HUDEP-2 (cell line): ENCODE data around the gene GPD2.
A peak's percentile ranks its signal among the peaks of the same experiment; 100 is the strongest.

ENCODE experiments used
- DNase-seq, 76 experiments: peaks; one replicate each; lab custom pipeline; 2025; ENCODE audit not compliant: unreplicated experiment in 76 of 76; lab: John Stamatoyannopoulos, UW

GPD2 gene

DNA sequence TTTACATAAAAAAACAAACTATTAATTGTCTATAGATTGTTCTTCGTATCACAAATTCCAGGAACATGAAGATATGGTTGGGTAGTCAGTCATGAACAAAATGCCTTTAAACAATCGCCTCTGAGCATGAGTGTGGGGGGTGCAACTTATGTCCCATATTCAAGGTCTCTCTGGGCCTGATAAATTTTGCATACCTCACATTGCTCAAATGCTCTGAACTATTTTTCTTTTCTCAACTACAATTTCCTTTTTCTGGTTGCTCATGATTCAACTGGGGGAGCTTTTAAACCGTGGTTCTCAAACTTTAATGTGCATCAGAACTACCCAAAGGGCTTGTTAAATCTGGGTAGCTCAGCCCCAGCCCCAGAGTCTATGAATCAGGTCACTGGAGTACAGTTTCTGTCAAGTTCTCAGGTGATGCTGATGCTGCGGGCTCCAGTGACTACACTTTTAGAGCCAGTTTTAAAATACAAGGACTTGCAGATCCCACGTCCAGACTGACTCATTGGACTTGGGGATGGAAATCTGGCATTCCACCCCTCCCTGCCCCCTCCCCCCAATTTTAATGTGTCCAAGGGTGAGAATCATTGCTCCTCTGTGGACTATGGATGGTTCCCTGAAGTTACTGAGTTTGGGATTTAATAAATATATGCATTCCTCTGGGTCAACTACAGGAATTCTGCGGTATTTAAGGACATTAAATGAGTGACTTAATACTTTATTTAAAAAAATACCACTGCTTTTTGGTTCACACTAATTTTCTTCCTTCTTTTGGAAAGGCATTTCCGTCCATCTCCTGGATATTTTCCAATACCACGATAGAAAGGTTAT lies 1.5 kb upstream of the GPD2 start:
- no peak for DNase-seq

DNA sequence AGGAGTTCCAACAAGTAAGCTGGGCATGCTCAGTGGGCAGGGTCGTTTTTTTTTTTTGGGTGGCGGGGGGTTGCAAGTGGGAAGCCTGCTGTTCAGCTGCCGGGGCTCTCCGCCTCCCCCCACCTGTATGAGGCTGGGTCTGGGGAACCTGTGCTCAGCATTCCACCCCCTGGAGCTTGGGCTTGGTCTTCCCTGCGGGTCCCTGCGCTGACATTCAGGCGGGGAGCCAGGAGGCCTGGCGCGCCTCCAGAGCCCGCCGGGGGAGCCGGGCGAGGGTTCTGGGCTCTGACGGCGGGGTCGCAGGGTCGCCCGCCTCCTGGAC lies 822 bp upstream of the GPD2 start:
- peak in 3 of 76 experiments; percentile 31 to 61 (median 50) for DNase-seq

DNA sequence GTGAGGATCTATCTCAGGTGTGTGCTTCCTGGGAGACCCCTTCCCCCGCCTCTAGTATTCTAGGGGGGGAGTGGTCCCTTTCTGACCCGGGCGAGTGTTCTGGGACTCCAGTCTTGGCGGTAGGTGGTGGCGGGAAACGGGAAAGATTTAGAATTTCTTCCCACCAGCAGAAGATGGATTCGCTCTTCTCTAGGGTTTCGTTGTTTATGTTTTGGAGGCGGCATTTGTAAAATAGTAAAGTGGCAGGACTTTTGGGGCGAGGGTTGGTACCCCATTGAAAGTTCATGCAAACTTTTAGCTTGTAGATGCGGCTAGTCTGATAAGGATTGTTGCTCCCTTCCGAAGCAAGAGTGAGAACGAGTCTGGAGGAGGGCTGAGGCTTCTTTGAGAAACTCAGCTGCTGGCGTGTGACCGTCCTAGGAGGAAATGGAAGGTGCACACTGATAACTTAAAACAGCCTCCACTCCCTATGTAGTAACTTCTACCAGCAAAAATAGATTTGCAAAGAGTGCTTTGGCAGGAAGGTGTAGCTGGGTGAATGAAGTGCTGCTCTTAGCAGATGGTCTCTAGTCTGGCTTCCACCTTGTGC lies 412 bp downstream of the GPD2 start:
- peak in 49 of 76 experiments; percentile 4 to 63 (median 27) for DNase-seq

DNA sequence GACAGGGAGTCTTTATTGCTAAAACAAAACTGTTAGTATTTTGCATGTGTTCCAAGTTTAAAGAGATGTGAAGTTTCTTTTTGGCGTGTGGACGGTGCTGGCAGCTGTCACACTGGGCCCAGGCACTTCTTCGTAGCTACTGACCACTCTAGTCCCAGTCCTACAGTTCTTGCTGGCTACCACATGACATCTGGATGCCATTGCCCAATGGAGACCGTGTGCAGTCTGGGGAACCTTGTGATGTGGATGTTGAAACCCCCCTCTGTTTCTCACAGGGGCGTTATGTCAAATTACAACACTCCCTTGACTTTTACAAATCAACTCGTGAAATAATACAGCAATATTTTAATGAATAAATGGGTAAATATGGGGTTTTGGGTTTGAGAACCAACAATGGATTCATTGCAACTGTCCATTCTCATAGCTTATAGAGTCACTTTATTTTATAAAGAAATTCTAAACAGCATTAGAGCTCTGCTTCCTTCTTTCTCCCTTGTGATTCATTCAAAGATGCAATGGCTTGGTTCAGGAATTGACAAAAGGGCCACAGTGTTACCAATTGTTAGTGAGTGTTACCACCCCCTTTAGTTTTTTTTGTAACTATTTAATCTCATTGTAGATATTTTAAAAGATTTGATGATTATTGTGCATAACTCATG lies 1.2 kb downstream of the GPD2 start:
- DNase-seq, result peak in 3 of 76 experiments; percentile 5 to 20 (median 6)

DNA sequence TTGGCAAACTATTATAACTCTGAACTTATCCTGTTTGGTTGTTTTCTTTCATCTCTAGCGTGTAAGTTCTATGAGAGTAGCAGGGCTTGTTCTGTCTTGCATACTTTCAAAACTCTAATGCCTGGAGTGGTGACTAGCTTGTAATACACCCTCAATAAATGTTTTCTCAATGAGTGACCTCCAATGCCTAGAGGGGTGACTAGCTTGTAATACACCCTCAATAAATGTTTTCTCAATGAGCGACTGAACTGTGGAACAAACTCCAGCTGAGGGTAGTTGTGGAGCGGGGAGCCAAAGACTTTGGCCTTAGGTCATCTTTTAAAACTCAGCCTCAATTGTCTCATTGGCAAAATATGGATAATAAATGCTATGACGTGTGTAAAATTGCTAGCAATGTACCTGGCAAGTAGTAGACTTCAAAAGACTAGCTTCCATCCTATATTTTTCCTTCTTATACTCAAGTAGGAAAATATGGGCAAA lies 1.8 kb downstream of the GPD2 start:
- no peak for DNase-seq

DNA sequence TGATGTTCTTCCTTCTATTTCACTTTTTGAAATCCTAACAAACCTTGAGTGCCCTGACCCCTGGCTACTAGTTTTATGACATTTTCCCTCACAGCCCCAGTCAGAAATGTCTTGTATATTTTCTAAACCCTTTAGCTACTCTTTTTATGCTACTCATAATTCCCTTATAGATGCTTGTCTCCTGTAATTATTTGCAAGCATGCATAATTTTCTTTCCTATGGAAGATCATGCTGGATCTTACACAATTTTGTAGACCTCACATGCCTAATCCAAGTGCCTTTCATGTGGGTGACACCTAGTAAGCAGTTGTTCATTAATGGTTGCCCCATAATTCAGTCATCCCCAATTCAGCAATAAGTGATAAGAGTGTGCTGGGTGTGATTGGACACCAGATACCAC lies 6.9 kb downstream of the GPD2 start:
- DNase-seq, result no peak

DNA sequence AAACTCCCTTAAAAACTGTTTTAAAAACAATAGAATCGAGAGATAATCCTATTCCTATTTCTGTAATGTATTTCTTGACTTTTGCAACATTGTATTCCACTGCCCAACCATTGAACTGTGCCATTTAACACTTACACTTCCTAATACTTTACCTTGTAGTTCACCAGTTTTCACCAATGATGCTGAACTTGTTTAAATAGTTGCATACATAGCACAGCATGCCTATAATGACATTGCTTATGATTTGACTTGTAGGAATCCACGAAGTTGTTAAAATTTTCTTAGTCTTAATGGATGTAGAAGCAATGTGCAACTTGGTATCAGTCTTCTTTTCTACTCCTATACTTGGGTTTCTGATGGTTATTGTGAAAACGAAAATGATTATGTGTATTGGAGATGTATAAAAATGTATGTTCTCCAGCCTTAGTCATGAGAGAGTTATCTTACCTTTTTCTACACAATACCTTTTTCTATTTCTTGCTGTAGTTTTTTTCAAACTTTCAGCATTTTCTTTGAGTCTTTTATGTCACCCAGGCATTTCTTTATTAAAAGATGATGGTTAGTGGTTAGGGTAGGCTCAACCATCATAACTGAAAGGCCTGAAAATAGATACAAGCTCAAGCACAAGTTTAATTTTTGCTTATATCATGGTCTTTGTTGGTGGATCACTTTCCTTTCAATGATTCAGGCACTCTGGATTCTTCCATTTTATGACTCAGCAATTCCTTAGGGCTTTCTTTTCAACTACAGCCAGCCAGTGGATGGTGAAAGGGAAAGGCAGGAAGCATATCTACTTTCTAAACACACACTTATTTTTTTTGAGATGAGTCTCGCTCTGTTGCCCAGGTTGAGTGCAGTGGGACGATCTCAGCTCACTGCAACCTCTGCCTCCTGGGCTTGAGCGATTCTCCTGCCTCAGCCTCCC lies 9.4 kb downstream of the GPD2 start:
- no peak for DNase-seq

DNA sequence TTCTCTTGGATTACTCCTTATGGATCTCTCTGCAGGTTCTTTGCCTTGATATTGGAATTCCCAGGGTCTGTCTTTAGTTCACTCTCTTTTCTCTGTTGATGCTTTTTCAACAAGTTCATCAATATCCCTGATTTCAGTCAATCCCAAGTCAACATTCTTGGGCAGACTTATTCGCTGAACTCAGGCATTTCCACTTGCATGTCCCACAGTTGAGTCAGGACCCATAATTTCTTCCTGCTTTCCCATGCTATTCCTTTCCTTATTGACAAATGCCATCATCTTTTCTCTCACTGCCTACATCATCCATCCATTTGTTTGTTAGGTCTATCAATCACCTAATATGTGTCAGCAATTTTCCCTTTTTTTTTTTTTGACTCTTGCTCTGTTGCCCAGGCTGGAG lies 11.6 kb downstream of the GPD2 start:
- no peak for DNase-seq

DNA sequence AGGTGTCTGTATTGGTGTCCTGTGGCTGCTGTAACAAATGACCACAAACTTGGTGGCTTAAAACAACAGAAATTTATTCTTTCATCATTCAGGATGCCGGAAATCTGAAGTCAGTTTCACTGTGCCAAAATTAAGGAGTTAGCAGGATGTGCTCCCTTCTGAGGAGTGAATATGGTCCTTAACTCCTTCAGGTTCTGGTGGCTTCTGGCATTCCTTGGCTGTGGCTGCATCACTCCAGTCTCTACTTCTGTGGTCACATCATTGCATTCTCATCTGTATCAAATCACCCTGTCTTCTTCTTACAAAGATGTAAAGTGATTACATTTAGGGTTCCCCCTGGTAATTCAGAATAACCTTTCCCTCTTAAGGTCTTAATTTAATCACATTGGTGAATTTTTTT lies 12.6 kb downstream of the GPD2 start:
- no peak for DNase-seq

DNA sequence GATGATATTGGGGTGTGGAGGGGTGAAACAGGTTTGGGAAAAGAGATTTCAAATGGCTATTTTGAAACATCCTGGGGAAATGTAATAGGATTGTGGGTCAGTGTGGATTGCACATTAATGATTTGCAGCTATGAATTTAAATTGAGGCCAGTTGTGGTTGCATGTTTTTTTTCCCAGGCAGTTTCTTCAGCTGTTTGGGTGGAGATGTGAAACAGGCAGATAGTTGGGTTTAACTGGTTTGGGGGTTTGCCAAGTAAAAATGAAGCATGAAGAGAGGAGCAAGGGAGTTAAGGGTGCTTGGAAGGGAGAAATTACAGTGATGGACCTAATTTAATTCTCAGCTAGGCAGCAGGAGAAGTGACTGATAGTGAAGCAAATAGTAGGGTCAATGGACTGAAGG lies 16.8 kb downstream of the GPD2 start:
- peak in 17 of 76 experiments; percentile 7 to 46 (median 20) for DNase-seq

DNA sequence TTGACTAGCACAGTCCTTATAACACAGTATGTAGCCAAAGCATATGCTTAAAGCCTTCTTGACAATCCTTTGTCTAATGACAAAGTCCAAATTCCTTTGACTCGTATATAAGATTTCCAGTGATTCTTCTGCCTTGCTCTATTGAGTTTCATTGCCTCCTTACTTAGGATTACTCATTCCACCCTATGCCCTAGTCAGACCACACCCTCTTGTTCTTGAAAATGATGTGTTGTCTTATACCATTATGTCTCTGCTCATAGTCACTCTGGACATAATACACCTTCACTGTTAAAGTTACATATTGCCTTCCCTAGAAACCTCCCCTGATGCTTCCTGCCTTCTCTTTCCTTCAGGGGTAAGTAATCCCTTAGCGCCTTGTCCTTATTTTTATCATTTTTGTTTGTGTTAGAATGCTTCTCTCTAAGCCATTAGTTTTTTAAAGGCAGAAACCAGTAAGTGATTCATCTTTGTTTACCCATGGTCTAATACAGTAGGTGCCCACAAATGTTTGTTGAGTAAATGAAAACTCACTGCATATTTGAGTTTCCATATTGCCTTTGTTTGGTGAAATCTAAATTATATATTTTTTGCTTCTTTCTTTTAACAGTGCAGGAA lies 19.3 kb downstream of the GPD2 start:
- no peak for DNase-seq

DNA sequence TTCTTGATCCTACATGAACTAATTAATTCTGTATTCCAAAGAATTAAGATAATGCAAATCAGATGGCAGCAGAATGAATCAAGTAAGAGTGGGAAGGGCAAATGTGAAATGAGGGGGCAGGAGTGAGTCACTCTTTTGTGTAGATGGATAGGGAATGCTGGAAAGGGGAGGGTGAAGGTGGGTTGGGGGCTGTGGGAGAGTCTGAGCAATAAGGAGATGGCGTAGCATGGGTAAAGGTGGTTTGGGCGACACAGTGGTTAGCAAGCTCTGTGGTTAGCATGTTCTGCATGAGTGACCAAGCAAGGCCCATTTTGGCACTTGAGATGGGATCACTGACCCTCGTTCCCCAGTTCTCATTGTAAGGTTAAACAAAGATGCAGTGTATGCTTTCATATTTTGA lies 20.4 kb downstream of the GPD2 start:
- DNase-seq, result no peak

DNA sequence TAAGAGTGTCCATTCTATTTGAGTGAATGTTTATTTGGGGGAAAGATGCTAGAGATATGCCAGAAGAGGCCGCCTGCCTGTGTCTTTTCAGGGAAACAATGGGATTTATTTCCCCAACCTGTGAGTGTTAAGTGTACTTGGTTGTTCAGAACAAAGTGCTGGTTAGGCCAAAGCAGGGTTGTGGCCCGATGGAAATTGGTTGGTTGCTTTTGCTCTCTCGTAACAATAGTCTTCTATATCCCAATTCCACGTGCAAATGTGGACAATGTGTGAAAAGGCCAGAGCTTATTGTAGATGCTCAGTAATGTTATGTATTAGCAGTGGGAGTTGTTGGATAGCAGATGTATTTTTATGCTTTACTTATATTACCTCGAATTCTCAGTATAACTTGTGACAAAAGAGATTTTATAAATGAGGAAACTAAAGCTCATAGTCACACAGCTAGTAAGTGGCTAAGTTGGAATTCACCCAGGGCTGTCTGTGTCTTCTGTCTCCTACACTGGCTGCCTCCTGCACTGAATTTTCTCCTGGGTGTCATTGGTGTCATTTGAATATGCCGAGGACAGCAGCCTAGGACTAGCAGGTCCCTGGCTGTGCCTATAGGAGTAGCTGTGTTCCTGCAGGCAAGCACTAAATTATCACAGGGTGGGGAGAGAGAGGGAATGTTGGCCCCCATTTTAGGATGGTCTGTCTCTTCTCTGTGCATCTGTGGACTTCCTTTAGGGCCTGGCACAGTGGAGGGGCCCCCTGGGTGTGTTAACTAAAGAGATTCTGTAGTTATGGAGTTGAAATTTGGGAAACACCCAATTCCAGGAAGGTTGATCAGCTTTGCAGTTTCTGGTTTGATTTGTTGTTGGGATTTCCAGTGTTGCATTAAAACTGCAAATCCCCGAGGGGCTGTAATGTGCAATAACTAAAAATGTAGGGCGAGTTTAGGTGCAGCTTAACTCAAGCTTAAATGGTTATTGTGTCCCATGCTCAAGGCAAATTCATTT lies 21.6 kb downstream of the GPD2 start:
- DNase-seq, result no peak

DNA sequence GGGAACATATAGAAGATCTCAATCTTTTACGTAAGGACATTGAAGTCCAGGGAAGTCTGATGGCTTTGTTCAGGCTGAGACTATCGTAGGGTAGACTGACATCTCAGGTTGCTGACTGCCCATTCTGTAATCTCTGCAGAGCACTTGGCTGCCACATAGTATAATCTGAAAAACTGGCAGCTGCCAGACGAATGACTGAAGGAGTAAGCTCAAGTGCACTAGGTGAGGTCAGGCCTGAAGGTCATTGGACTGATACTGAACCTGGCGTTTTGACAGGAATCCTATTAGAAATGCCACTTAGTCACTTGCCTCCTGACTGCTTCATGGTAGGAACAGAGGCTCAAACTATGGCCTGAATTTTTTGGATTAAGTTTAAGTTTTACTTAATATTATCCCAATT lies 23.5 kb downstream of the GPD2 start:
- peak in 10 of 76 experiments; percentile 4 to 43 (median 20) for DNase-seq

DNA sequence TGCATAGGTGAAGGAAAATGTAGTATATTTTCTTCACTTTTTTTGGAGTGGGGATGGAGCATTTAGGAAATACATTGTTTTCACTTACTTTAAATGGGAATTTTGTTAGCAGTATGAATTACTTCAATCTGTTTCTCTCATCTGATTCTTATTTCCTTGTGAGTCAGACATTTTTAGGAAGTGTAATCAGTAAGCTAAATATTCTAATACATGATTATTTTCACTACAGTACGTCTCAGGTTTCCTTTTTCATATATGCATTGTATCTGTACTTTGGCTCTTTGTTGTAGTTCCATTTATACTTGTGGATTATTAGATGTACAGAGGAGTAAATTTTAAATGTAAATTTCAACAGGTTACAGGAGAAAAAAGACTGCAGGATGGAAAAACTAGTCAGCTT lies 27.9 kb downstream of the GPD2 start:
- DNase-seq, result no peak

DNA sequence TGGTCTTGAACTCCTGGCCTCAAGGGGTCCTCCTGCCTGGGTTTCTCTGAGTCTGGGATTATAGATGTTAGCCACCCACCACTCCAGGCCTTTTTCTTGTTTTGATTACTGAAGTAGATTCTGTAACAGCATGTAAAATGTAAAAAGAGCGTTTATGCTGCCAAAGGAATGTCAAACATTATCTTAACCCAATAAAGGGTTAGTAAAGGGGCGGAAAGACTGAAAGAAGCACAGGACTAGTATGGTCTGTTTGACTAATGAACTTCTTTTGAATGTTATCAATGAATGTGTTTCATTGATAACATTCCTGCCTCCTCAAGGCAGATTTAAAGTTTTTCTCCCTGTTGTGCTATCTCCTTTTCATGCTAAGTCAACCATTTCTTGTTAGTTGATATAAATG lies 29.4 kb downstream of the GPD2 start:
- DNase-seq, result no peak

DNA sequence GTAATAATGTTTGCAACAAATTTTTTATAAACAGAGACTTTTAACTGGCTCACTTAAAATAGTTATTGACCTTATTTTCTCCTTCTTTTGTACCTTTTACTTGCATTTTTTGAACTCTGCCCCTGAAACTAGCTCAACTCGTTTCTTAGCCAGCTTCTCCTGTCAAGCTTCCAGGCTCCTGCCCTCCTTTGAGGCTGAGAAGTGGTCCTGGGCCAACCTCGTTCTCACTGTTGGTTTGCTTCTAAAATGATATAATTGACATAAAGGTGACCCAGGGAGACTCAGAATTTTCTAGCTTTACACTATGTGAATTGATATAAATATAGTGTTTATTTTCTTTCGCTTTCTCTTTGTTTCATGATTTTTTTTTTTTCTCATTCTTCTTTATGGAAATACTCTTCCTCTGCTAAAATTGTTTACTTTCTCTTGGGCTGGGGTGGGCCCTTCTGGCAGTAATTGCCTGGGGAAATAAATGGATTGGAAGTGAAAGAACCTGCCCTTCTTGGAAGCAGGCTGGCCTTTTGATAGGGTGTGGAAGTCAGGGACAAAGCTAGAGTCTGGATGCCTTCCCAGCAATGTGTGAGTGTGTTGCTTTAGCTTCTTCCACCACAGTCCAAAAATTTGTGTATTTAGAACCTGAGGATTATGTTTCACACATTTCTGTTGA lies 30.7 kb downstream of the GPD2 start:
- no peak for DNase-seq

DNA sequence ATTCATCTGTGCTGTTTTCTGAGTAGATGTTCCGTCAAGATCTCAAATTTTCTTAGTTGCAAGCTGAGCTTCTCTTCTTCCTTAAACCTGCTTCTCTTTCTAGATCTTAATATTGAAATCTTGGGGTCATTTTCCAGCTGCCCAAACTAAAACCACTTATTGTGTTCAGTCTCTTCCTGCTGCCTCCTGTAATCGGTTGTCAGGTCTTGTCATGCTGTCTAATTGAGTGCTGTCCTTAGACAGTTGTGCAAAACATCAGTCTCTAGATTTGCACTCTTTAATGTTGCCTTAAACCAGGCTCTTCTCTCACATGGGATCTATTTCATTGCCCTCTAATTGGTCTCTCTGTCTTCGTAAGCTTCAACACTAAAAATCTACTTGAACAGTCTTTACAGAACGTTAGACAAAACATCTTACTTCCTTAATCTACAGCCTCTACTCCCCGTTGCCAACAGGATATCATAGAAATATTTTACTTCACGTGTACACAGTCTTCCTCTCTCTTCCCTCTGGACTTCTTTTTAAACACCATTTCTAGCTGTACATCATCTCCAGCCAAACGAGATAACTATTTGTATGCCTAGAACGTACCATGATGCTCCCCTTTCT lies 34.9 kb downstream of the GPD2 start:
- no peak for DNase-seq
